NCI-H146 treated with DMSO at 0.1 percent for 48 hours (cell line): ENCODE results near the gene POU3F1.

Source experiments
- DNase-seq: peaks from one replicate; lab custom pipeline; 2025; ENCODE audit not compliant: unreplicated experiment; lab: John Stamatoyannopoulos, UW

Gene POU3F1

DNA sequence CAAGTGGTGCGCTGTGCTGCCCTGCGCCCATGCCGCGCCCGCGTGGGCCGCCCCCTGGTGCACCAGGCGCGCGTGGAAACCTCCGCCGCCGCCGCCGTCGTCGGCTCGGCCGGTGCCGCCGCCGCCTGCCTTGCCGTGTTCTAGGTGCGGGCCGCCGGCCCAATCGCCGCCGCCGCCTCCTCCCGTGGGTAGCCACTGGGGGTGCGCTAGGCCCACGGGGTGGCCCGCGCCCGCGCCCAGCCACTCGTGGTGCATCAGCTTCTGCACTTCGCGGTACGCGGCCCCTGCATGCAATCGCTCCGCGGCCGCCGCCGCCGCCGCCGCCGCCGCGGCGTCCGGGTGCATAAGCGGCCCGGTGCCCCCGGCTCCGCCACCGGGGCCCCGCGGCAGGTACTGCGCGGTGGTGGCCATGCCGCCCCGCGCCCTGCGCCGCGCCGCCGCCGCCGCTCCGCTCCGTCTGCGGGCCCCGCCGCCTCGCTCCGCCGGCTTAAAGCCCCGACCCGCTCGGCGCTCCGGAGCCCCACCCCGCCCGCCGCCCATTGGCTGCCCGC lies at the start of gene POU3F1:
TSS of gene POU3F1 (minus strand) at position 461 of the 551 bp plus-strand sequence. CDS start at position 411, 50 bp downstream.
- no peak for DNase-seq

DNA sequence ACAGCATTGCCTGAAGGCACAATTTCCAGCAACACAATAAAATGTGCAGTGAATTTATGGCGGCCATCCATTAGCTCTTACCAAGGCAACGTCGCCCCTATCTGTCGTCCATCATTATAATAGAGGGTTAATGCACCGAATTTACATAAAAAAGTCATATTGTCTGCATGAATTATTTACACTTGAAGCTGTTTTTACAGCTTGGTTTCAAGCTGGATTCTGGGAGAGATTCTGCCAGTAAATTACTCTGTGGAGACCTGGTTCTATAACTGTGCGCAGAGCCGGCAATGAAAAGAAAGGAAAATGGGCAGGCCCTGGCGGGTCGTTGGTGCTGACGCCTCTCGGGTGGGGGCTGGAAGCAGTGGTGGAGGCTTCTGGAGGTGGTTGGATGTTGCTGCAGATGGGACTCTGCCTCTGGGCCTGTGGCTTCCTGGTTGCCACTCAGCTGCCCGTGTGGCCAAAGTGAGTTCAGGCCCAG lies 48.9 kb upstream of the POU3F1 start:
- DNase-seq: no peak

DNA sequence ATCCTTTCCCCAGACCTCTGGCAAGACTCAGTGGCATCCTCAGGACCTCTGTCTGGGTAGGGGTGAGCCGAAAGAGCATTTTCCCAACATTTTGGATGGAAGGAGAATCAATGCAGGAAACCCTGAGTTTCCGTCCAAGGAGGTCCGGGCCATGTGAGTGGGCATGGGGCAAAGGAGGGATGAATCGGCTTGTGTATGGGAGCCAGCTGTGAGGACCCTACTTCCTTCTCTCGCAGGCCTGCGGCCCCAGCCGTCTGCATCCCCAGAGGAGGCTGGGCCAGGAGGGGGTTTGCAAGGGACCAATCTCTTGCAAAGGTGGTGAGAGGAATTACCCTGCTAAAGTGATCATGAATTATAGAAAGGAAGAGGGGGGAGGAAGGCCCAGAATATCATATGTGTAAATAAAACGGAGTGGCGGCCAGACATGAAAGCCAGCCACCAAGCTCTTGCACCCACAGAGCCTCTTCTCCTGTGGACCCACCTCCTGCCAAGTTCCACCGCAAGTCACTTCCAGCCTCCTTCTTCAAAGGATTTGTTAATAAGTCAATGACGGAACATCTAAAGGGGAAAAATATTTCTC lies 48.2 kb upstream of the POU3F1 start:
- no peak for DNase-seq

DNA sequence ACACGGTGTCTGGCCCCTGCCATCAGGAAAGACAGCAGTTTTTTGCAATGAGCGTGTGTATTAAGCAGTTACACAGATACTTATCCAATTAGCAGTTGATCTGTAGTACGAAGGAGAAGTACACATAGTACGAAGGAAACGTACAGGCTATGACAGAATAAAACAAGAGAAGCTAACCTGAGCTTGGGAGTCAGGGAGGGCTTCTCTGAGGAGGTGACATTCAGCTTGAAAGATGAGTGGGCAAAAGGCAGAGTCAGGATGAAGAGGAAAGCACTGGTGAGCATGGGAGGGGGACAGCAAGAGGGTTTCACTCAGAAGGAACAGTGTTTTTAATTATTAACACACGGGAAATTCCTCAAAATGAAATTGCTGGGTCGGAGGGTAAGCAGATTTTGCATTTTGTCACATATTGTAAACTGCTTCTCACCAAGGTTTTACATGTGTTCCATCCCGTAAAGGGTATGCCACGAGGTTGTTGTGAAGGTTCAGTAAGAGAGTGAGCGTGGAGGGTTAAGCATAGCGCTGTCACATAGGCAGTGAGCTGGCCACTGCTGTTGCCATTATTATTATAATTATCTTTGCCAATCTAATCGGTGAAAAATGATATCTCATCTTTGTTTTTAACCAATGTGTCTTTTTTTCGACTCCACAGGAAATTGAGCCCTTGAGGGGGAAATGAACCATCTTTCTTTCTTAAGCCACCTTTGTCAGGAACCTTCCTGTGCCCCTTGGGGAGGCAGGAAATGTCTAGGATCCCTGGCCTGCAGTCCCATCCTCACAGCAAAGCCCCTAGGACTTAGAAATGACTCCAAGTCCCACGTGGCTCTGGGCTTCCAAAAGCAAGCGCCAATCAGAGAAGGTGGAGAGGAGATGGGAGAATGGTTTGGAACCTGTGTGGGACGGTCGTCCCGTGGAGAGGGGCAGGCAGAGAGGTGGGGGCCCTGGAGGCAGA lies 47.3 kb upstream of the POU3F1 start:
- no peak for DNase-seq

DNA sequence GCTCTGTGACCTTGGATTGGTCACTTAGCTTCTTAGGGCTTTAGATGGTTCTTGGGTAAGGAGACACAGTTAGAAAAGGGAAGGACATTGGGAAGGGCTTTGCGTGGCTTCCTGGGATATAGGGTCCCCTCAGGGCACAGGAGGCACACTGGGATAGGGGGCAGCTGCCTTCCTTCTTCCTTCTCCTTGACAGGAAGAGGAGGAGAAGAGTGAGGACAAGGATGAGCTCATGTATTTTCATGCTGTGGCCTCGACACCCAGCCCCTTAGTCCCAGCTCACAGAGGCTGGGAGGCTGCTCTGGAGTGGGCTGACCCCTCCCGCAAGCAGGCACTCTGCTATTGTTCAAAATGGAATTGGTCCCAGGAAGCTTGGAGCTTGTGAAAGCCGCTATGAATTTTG lies 45.7 kb upstream of the POU3F1 start:
- DNase-seq: no peak

DNA sequence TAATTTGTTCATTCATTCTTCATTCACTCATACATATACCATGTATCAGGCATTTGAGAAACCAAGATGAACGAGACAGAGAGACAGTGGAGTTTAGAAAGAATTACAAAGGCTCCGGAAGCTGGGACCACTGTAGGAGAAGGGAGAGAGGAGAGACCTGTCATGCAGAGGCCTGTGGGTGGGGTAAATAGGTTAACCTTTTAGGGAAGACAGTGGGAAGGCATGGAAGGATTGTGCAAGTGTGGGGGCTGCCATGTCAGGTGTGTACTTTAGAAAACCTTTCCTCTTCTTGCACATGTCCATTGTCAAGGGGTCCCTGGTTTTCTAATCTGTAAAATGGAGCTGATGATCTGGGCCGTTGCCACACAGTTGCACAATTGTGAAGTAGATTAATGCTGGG lies 44.2 kb upstream of the POU3F1 start:
- DNase-seq: no peak

DNA sequence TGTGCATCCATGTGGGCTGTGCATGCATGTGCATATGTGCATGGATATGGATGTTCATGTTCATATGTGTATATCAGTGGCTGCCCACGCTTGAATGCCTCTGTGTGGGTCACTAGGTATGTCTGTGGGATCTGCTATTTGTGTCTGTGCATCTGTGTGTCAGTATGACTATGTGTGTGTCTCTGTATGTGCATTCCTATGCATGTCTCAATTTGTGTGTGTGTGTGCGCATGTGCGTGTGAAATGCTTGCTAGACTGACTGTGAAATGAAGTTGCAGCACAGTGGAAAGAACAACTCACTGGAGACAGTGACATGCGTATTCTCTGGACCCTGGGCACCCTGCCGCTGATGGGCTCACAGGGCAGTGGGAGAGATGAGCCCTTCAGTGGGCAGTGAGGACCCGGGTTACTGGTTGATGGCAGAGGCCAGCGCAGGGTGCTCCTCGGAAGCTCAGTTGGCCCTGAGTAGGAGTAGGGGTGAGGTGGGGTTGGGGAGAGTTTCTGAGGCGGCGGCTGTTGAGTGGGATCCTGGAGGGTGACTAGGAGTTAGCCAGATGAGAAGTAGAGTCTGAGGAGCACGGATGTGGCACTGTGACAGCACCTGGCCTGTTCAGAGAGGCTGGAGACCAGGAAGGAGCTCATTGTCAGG lies 43.2 kb upstream of the POU3F1 start:
- DNase-seq: no peak

DNA sequence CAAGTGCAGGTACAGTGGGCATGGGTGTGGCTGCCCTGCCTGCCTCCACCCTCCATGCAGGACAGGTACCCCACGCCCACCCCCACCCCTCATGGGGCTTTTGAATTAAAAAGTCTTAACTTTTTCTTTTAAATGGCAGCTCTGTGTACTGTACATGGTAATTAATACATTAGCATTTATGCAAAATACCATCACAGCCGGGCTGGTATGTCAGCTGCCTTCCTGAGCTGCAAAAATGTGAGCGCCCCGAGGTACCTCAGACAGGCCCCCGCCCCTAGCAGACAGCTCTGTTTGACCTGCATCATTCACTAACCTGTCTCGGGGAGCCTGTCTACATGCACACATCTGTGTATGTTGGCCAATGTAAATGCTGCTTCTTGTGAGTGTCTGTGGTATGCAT lies 42.2 kb upstream of the POU3F1 start:
- no peak for DNase-seq

DNA sequence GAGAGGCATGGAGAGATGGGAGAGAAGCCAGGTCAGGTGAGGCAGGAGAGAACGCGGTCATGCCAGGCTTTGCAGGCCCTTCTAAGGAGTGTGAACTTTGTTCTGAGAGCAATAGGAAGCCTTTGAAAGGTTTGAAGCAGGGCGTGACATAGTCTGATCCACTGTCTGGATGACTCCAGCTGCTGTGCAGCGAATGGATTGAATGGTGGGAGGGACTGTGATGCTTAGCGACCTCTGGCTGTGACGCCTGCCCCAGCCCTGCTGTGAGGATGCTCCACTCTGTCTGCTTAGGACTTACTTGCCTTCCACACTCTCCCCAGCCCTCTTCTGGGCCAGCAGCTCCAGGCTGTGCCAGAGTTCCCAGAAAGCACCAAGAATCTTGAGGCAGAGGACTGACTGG lies 41.8 kb upstream of the POU3F1 start:
- peak; percentile 33 for DNase-seq

DNA sequence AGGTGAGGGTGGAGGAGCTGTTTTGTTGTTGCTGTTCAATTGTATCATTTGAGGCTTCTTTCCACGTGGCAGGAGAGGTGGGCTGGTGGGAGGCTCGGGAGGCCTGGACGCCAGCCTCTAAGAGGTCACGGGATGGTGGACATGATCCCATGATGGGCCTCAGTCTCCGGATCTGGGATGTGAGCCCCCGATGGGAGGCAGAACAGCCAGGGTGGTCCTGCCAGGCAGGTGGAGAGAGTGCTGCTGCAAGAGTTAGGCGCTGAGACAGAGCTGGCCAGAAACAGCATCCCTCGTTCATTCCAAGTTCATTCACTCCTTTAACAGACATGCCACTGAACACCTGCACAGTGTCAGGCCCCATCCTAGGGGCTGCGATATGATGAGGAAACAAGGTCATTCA lies 41.1 kb upstream of the POU3F1 start:
- DNase-seq: no peak

DNA sequence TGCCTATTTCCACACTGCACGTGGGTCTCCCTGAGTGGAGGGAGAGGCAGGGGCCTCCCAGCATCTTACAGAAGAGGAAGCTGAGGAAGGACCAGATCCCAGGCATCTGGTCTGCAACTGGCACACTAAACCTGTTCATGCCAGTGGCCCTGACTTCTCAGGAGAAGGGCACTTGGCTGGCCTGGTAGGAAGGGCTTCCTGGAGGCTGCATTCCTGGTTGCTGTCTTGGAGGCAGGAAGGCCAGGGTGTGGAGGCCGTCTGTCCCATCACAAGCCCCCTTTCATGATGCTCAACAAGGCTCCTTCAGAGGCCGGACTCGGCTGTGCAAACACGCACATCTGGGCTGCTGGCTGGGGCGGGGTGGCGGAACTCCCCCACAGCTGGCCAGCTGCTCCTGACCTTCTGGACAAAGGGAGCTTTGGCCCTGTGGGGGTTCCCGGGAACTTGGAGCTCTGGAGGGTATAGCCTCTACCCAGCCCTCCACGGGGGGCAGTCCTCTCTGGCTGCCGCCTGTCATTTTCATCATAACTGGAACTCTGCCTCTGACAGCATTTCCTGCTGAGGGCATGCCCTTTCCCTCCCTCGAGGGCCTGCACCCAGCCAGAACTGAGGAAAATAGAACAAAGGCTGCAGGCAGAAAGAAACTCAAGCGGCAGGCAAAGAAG lies 39.2 kb upstream of the POU3F1 start:
- DNase-seq: no peak

DNA sequence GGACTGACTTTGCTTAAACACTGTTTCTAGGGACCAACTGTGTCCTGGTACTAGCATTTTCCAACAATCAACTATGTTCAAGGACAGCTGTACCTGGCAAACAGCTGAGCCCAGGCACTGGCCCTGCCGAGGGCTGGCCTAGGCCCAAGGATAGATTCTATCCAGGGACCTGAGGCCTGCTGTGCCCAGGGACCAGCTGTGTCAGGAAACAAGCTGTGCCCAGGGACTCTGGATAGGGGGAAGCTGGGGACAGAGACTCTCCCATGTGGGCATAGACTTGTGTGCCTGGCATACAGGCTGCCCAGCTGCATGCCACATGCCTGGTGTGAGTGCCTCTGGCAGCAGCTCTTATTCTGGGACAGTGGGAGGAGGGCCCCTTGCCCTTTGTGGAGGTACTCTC lies 38.1 kb upstream of the POU3F1 start:
- no peak for DNase-seq

DNA sequence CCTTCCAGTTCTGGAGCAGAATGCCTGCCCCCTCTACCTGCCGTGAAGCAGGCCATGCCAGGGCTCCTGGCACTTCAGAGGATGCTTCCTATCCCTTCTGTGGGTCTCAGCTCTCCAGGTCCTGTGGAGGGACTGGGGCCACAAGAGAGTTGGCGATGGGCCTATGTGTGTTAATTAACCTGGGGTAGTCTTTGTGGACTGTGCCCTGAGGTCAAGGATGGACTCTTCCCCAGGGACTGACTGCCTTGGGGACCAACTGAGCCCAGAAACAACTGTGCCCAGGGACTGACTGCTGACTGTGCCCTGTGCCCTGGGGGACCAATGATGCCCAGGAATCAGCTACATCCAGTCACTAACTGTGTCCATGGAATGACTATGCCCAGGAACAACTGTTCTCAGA lies 37.5 kb upstream of the POU3F1 start:
- no peak for DNase-seq

DNA sequence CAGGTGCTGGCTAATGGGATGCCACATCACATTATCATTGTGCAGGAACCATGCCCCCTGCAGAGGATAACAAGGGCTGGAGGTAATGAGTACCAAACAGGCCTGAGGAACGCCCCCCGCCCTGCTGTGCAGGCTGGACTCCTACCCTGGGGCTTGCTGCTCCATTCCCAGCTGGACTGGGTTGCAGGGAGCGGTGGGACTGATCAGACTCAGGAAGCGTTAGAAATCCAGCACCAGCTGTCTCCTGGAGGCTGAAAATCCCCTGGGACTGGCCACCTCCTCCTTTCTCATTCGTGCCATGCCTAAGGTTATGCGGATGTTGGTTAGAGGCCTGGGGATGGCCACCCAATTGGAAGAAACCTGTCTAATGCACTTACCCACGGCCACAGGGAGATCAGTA lies 36.9 kb upstream of the POU3F1 start:
- DNase-seq: peak; percentile 93

DNA sequence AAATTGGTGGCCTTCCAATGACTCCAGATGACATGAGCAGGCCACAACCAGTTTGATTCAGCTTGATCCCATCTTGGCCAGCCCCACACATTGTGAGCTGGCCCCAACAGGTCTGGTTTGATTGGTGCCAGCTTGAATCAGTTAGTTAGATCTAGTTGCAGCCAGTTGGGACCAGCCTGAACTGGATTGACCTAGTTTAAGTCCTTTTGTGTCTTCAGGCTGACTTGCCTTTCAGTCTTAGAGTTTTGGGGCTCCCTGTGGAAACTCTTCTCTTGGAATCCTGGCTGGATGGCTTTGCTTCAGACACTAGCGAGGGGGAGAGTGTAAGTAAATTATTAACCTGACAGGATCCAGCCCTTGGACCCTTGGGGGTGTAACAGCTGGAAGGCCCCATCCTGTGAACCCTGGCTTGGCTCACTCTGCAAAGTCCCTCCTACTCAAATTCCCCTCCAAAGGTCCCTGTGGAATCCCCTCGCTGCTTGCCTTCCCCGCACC lies 36.2 kb upstream of the POU3F1 start:
- DNase-seq: no peak

DNA sequence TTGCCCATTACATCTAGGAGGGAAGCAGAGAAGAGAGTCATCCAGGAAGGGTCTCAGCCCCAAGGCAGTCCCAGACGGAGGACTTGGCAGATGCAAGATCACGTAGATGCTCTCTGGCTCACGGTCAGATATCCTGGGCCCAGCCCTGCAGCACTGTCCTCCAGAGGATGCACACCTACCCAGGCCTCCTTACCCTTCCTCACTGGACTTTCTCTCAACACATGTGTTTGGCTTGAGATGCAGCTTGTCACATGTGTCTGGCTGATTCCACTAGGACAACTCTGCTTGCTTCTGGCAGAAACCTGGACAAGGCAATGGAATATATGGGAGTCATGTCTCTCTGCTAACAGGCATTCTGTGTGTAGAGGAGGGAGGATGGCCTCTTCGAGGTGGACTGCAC lies 32.4 kb upstream of the POU3F1 start:
- no peak for DNase-seq

DNA sequence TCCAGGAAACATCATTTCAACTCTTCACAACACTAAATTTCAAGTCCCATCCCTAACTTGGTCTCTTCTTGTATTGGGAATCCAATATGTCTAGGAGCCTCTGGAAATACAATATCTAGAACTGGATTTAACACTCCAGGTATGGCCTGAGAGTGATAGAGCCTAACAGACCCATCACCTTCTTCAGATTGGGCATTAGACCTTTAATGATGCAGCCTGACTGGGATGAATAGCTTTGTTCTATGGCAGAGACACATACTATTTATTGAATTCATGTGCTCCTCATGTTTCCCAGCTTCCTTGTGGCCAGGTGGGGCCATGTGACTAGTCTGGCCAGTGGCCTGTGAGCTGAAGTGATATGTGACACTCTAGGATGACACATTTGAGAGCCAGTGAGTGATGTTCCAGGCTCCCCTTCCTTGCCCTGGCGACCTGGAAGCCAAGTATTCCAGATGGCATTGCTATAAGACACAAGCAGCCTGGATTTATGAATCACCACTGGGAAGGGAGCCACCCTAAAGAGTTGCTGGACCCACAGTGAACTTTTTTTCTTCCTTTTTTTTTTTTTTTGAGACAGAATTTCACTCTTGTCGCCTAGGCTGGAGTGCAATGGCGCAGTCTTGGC lies 31.0 kb upstream of the POU3F1 start:
- no peak for DNase-seq

DNA sequence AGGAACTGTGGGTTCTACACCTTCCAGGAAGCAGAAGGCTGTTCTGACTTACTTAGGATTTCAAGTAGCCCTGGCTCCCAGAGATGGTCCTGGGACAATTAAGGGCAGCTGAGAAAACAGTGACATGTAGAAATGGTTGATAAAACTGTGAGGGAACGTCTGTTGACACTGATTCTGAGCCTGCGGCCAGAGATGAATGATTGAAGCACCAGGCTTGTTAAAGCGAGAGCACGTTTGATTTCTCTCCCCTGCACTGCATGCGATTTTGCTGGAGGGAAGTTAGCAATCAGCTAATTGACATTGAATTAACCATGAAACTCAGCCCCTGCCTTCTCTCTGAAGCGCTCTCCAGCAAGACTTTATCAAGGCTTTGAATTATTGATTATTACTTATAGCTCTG lies 29.9 kb upstream of the POU3F1 start:
- DNase-seq: peak; percentile 39

DNA sequence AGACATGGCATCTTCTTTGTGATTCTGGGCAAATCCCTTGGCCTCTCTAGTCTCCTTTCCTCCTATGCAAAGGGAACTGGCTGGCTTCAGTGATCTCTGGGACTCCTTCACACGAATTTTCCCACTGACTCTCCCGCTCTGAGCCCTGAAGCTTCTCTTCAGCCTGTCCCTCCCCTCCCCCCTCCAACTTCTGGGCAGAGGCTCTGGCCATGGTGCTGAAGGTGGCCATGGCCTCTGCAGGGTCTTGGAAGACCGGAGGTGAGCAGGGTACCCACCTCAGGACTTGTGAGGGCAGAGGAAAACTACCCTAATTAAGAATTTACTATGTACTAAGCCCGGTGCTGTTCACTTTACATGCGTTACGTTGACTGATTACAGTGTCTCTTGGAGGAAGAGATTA lies 29.4 kb upstream of the POU3F1 start:
- no peak for DNase-seq

DNA sequence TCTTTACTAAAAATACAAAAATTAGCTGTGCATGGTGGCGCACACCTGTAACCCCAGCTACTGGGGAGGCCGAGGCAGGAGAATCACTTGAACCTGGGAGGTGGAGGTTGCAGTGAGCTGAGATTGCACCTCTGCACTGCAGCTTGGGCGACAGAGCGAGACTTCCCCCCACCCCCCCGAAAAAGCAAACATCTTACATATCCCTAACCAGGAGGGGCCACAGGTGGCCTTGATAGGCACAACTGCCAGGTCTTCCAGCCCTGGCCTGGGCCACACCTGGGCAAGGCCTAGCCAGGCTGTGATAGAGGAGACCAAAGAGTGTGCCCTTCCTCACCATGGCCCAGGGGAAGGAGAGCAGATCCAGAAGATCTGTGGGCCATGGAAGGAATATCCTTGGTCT lies 28.6 kb upstream of the POU3F1 start:
- no peak for DNase-seq

DNA sequence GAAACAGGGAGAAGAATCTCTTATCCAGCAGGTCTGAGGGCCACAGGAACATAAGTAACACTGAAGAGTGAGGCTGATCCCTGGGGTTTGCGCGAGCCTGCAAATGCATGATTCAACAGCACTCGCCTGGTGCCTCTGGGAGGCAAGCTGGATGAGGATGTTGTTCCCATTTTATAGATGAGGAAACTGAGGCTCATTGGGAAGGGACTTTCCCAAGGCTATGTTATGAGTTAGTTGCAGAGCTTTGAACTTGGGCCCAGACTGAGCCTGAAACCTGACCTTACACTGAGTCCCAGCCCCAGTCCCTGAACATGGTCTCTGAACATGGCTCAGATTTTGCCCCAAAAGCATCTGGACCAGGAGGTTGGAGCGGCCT lies 27.7 kb upstream of the POU3F1 start:
- DNase-seq: no peak
